ENCODE measurements around the gene COG7.
"Not testable (repeated sequence)": the region's sequence is repeated elsewhere in the genome, so short reads cannot be mapped to it uniquely, and the experiment has no call there.

Gene COG7

DNA sequence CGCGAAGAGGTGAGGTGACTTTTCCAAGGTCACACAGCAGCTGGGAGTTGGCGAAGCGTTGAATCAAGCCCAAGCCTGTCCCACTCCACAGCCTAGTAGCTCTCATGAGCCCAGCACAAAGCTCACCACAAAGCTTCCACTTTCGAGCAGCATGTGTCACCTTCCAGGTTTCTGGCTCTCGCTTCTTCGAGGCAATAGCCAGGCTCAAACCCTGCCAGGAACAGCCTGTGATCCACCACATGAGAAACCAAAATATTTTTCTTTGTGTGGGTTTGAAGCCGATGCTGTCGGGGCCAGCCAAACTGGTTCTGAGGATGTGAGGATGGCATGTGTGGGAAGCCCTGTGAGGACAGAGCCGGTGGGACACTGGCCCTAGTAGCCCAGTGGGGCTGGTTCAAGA, 68.1 kb downstream of the COG7 start:
- DNase-seq (ENCODE audit: low spot score), result no peak

DNA sequence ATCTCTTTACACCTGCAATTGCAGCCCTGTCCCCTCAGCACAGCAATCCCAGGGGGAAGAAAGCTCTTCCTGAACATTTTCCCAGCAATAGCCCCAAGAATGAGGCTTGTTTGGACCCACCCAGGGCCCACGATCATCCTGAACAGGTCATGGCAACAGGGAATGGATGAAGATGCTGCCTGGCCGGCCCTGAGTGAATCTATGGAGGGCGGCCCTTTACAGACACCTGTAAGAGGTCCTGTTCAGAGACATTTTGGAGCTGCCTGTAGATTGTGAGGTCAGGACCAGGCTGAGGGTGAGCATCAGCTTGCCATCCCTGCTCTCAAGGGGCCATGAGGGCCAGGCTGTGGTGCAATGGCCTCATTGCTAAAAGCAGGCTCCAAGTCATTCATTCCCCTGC, 69.1 kb downstream of the COG7 start:
- no peak for DNase-seq (ENCODE audit: low spot score)

GRCh38 chr16:23382279-23382678, 70.7 kb downstream of the COG7 start:
- DNase-seq (ENCODE audit: low spot score), result no peak

DNA sequence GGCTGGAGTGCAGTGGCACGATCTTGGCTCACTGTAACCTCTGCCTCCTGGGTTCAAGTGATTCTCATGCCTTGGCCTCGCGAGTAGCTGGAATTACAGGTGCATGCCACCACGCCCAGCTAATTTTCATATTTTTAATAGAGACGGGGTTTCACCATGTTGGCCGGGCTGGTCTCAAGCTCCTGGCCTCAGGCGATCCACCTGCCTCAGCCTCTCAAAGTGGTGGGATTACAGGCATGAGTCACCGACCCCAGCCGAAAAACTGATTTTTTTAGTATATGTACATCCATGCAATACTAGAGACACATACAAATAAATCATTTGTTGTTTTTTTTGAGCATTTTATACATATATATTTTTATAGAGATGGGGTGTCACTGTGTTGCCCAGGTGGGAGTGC, 71.3 kb downstream of the COG7 start:
- not testable (repeated sequence) for DNase-seq (ENCODE audit: low spot score)

GRCh38 chr16:23380501-23380951, 72.5 kb downstream of the COG7 start:
- DNase-seq (ENCODE audit: low spot score), result no peak

DNA sequence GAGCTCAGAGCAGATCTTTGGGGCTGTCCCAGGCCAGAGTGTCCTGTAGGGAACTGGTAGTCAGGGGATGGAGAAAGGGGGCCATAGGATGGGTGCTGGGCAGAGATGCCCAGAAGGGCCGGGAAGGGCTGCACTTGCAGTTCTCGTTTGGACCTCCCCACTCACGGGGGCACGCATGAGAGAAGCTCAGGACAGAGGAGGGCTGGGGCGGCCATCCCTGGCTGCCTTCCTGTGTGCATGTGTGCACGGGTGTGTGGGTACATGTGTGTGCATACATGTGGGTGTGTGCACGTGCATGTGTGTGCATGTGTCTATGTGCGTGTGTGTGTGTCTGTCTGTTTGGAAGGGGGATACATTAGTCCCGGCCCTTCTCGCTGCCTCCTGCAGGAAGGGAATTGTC, 73.3 kb downstream of the COG7 start:
- no peak for DNase-seq (ENCODE audit: low spot score)

- no peak for DNase-seq (ENCODE audit: low spot score)
Observed at GRCh38 chr16:23378921-23379320, 74.1 kb downstream of the COG7 start.

- DNase-seq (ENCODE audit: low spot score), result no peak
Observed at GRCh38 chr16:23378256-23378655, 74.7 kb downstream of the COG7 start.

DNA sequence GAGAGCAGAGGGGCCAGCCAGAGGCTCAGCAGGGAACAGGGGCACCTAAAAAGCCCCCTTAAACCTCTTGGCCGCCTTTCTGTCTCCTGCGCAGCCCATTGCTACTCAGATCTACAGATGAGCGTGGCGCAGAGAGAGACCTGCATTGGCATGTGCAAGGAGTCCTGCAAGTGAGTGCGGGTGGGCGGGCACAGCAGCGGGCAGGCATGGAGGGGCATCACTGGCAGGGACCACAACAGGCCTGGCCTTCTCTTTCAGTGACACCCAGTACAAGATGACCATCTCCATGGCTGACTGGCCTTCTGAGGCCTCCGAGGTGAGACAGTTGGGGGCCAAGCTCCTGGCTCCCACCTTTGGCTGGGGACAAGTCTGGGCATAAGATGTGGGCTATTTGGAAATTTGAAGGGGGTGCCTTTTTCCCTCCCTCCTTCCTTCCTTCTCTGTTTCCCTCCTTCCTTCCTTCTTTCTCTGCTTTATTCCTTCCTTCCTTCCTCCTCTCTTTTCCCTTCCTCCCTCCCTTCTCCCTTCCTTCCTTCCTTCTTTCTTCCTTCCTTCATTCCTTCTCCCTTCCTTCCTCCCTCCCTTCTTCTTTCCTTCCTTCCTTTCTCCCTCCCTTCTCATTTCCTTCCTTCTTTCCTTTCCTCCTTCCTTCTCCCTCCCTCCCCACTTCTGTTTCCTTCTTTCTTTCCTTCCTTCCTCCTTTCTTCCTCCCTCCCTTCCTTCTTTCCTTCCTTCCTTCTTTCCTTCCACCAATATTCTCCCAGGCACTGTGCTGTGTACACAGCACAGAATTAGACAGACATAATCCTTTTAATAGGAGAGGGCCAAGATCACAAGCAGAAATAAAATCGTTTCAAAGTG, 75.7 kb downstream of the COG7 start:
- DNase-seq (ENCODE audit: low spot score), result no peak

DNA sequence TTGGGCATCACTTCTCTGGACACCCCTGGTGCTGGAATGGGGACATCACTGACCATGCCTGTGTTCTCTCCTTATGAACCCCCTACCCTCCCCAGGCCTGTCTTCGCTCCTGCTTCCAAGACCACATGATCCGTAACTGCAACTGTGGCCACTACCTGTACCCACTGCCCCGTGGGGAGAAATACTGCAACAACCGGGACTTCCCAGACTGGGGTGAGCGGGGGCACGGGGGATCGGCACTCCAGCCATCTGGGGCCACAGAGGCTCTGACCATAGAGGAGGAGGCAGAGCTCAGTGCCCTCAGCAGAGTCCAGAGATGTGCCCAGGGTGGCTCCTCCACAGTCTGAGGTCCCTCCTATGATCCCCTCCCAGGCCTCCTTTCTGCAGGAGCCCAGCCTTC, 77.3 kb downstream of the COG7 start:
- no peak for DNase-seq (ENCODE audit: low spot score)

GRCh38 chr16:23374721-23375510, 78.1 kb downstream of the COG7 start:
- DNase-seq (ENCODE audit: low spot score), result no peak

DNA sequence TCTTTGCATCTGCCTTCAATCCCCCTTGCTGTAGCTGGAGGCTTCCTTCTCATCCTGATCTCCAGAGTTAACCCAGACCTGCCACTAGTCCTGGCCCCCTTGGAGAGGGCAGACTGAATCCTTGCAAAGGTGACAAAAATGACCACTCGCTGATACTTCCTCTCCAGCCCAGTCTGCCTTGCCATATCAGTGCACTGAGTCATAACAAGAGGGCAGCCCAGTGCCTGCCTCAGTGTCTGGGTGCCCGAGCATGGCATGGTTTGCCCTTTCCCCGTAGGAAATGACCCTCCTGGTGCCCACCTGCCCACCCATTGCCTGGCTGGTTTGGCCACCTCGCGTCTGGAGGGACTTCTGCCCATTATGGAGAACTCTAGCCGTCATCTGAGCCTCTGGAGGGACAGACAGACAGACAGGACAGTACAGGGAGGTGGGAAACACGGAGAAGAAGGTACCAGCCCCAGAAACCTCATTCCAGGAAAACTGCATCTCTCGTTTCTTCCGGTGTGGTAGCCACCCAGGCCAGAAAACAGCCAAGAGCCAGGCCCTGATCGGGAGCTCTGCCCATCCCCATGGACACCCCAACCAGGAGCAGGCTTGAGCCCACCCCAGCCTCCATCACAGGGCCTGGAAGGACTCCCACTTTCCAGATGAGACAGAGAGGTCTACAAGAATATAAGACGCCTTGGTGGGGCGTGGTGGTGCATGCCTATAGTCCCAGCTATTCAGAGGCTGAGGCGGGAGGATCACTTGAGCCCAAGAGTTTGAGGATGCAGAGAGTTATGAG, 79.4 kb downstream of the COG7 start:
- no peak for DNase-seq (ENCODE audit: low spot score)

DNA sequence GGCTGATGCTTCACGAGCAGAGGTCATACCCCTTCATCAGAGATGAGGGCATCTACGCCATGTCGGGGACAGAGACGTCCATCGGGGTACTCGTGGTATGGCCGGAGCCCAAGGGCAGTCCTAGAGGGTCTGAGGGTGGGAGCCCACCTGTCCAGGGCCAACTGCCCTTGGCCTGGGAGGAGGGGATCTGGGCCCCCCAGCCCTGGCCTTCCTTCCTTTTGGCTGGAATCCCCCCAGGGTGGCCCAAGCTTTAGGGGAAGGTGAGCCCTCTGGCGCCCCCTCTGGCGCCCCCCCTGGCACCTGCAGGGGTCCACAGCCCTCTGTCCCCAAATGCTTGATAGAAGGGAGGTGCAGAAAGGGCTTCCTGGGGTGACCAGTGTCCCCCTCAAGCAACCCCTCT, 81.6 kb downstream of the COG7 start:
- DNase-seq (ENCODE audit: low spot score), result no peak

GRCh38 chr16:23369416-23369815, 83.6 kb downstream of the COG7 start:
- no peak for DNase-seq (ENCODE audit: low spot score)

GRCh38 chr16:23368469-23368868, 84.5 kb downstream of the COG7 start:
- no peak for DNase-seq (ENCODE audit: low spot score)

DNA sequence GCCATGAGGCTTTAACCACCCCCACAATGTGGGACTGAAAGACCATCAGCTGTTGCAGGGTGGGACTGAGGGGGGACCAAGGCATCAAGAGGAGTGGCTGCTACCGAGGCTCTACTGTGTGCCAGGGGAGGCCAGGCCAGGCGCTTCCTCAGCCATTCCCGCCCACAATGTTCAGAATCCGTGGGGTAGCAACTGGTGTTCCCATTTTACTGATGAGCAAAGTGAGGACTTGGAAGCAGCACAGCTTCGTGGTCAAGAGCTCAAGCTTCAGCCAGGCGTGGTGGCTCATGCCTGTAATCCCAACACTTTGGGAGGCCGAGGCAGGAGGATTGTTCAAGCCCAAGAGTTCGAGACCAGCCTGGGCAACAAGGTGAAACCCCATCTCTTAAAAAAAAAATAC, 85.0 kb downstream of the COG7 start:
- DNase-seq (ENCODE audit: low spot score), result no peak

GRCh38 chr16:23367564-23367963, 85.4 kb downstream of the COG7 start:
- DNase-seq (ENCODE audit: low spot score), result no peak

- not testable (repeated sequence) for DNase-seq (ENCODE audit: low spot score)
Observed at GRCh38 chr16:23366341-23366740, 86.6 kb downstream of the COG7 start.

GRCh38 chr16:23365602-23366240, 87.3 kb downstream of the COG7 start:
- no peak for DNase-seq (ENCODE audit: low spot score)

DNA sequence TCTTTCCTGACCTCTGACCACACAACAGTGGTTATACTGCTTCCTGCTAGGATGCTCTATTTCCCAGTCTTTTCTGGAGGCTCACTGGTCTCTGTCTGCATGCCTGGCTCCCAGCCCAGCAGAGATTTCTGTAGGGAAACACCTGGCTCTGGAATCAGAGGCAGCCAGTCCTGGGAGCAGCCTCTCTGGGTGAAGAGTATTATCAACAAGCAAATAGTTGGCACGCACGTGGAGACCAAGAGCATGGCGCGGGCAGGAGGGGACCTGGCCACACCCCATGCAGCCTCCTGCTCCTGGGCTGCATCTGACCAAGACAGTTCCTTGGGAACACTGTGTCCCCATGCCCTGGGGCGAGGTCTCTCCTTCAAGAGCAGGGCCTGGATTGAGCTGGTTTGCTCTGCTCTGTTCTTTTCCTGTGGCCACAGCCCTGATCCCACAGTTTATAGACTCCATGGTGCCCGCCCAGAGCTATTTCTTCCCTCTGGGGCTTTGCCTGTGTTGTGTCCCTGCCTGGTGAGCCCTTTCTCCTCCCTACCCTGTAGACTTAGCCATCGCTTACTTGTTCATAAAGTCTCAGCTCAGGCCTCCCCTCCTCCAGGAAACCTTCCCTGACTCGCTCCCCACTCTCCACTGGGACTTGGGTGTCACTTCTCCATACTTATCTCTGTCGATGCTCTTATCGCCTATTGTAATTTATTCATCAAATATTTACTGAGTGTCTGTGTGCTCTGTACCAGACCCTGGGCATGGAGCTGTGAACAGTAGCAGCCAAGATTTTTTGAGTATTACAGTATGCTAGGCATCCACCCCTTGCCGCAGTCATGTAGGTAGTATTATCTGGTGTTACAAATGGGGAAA, 90.3 kb downstream of the COG7 start:
- DNase-seq (ENCODE audit: low spot score), result no peak
